Transverse colon (tissue), 4 donors: ENCODE measurements around the gene GALNT17. TPM values are rescaled to one million over a fixed set of nuclear protein-coding genes. Genes with fewer than 3 reads are reported as not detected.

ENCODE experiments used
- DNase-seq: peaks from one replicate; pipeline ENCODE4 v3.0.0-alpha.2; 2019
- H3K27ac ChIP-seq, 4 donors: fragments of 200-600 bp; sonication (generic); 2 replicates each; pipeline ENCODE4 v1.5.1; 2016 to 2018; ENCODE audit warnings: inconsistent platforms in 4 of 4
- H3K27me3 ChIP-seq: fragments of 200-600 bp; sonication (generic); 2 replicates; pipeline ENCODE4 v1.5.1; 2017; ENCODE audit warnings: inconsistent platforms
- H3K36me3 ChIP-seq, 4 donors: fragments of 200-600 bp; sonication (generic); 2 replicates each; pipeline ENCODE4 v1.5.1; 2017 to 2019; ENCODE audit warnings: inconsistent platforms in 4 of 4
- H3K4me1 ChIP-seq, 4 donors: fragments of 200-600 bp; sonication (generic); 2 replicates each; pipeline ENCODE4 v1.5.1; 2017 to 2020; ENCODE audit warnings: inconsistent platforms in 4 of 4
- H3K4me3 ChIP-seq, 4 donors: fragments of 200-600 bp; sonication (generic); 1 replicate in 1 of 4; 2 replicates in 3 of 4; pipeline versions ENCODE4 v1.5.1 to v1.6.1; 2017 to 2019; ENCODE audit warnings: inconsistent platforms in 4 of 4
- H3K9me3 ChIP-seq, 2 donors: fragments of 200-600 bp; sonication (generic); 2 replicates each; pipeline ENCODE4 v1.5.1; 2017 to 2019; ENCODE audit warnings: inconsistent platforms in 2 of 2
- CTCF ChIP-seq, 5 experiments: fragments of 200-600 bp in 3 of 5; fragments of 450-650 bp in 2 of 5; sonication (generic) in 3 of 5; IDR thresholded peaks; 1 replicate in 2 of 5; 2 replicates in 3 of 5; pipeline ENCODE4 v1.5.1; 2016 to 2017; ENCODE audit warnings: antibody characterized with exemption in 5 of 5, inconsistent platforms in 3 of 5, mild to moderate bottlenecking in 2 of 5, moderate library complexity in 1 of 5
- EP300 ChIP-seq: sonication (generic); formaldehyde crosslinking; IDR thresholded peaks from one replicate; pipeline ENCODE4 v1.6.1; 2017; ENCODE audit warnings: antibody characterized with exemption, low read depth
- POLR2A ChIP-seq: fragments of 450-650 bp; IDR thresholded peaks from one replicate; pipeline ENCODE4 v1.6.1; 2016; ENCODE audit warnings: antibody characterized with exemption, mild to moderate bottlenecking, moderate library complexity
- POLR2AphosphoS5 ChIP-seq, 3 donors: sonication (generic); formaldehyde crosslinking; IDR thresholded peaks; one replicate each; pipeline ENCODE4 v1.6.1; 2016; ENCODE audit warnings: antibody characterized with exemption in 3 of 3
- WGBS, 2 donors: methylation state at CpG; one replicate each; pipeline ENCODE4 v1.1.5; 2018; ENCODE audit warnings: low coverage in 1 of 2; 5-methylcytosine and 5-hydroxymethylcytosine counted together
- in situ Hi-C, 4 donors: fragments of 200-750 bp; cut with MboI; loops; one replicate each; pipeline versions ENCODE4 v1.15.0 to v1.15.1; 2017; ENCODE audit warnings: low sequenced_read_pairs in 3 of 4, low pct_ligation_motif_present in 1 of 4, low pct_unique_long_range_greater_than_20kb in 1 of 4
- intact Hi-C: fragments of 100-400 bp; cut with DNase I; formaldehyde crosslinking; loops from one replicate; pipeline ENCODE4 v1.15.1; 2023; ENCODE audit warnings: low total_unique reads
- total RNA-seq, 4 donors: library from RNA; depleted of rRNA; stranded (reverse); fragments of >200 nt; gene quantifications; one replicate each; pipeline ENCODE4 v1.1.0, GENCODE V29; 2016

GALNT17 gene
- total RNA-seq, 4 donors from 2014 or later = 2.6 to 6.6 (median 5.7) TPM

DNA sequence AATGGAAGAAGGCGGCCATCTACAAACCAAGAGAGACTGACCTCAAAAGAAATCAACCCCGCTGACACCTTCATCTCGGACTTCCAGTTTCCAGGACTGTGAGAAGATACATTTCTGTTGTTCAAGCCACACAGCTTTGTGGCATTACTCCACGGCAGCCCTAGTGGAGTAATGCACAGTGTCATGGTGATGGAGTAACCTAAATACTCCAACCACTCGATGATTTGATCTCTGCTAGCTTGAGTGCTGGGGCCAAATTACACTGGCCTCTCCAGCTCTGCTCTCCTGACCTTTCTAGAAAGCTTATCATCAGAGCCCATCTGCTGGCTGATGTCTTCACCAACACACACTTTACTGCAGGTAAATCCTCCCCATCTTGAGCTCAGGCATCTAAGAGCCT lies 52.2 kb downstream of the GALNT17 start:
- Histone ChIP-seq H3K4me3 (no peak overlapping the region), H3K9me3 (peaks cover 0 to under 1% of the 10 kb centered on the region in 2 donors), H3K4me1 (no peaks in the 10 kb centered on the region), H3K27ac (no peak overlapping the region), H3K27me3 (no peaks in the 10 kb centered on the region), H3K36me3 (no peaks in the 10 kb centered on the region)
- TF ChIP-seq POLR2A (no peak), POLR2AphosphoS5 (IDR thresholded peaks at IDR 0.05) (no peak), EP300 (no peak), CTCF (IDR thresholded peaks at IDR 0.05) (no peak)
- intact Hi-C loops = no loop called here
- in situ Hi-C loops = no loop called here
- DNase-seq = no peak
- 88 to 89% methylated on average over 4 to 5 of the region's 5 CpGs for WGBS, 2 donors

- Histone ChIP-seq H3K27me3 (no peaks in the 10 kb centered on the region), H3K4me3 (no peak overlapping the region), H3K4me1 (no peaks in the 10 kb centered on the region), H3K9me3 (no peaks in the 10 kb centered on the region), H3K27ac (no peak overlapping the region), H3K36me3 (no peaks in the 10 kb centered on the region)
- in situ Hi-C loops = no loop called here
- TF ChIP-seq CTCF (IDR thresholded peaks at IDR 0.05) = no peak
- TF ChIP-seq POLR2A = no peak
- no peak for TF ChIP-seq POLR2AphosphoS5 (IDR thresholded peaks at IDR 0.05)
- TF ChIP-seq EP300 = no peak
- intact Hi-C loops = no loop called here
- no peak for DNase-seq
- WGBS, 2 donors = 92% methylated on average over 1 of the region's 1 CpG; no CpG with 5 or more reads in 1 of the 2 donors
Measured at GRCh38 chr7:71184609-71185008, 52.7 kb downstream of the GALNT17 start.

DNA sequence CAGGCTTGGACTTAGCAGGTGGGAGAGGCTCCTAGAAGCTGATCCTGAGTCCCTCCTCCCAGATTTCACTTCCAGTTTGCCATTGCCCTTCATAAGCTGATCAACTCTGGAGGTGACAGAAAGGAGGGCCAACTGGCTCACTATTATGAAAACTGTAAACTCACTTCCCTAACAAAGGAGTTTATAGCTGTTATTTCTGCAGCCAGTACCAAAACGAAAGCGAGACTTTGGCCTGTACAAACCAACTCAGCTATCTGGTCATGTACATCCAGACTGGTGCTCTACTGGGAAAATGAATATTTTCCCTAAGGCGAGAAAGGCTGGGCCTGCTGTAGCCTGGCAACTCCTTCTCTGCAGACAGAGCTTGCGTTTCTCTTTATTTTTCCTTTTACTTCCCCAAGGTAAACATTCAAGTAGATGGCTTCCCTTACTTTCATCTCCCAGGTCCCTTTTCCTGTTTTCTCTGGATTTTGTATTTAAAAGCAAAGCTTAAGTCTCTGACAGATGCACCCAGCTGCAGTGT lies 54.7 kb downstream of the GALNT17 start:
- Histone ChIP-seq H3K9me3 (no peaks in the 10 kb centered on the region), H3K27me3 (no peaks in the 10 kb centered on the region), H3K4me1 (no peaks in the 10 kb centered on the region), H3K4me3 (no peak overlapping the region), H3K27ac (no peak overlapping the region), H3K36me3 (no peaks in the 10 kb centered on the region)
- intact Hi-C loops (no loop called here), in situ Hi-C loops (no loop called here)
- TF ChIP-seq EP300 = no peak
- no peak for TF ChIP-seq POLR2A
- no peak for TF ChIP-seq POLR2AphosphoS5 (IDR thresholded peaks at IDR 0.05)
- TF ChIP-seq CTCF (IDR thresholded peaks at IDR 0.05) = no peak
- no peak for DNase-seq
- WGBS, 2 donors = 52 to 65% methylated on average over 2 to 4 of the region's 4 CpGs

DNA sequence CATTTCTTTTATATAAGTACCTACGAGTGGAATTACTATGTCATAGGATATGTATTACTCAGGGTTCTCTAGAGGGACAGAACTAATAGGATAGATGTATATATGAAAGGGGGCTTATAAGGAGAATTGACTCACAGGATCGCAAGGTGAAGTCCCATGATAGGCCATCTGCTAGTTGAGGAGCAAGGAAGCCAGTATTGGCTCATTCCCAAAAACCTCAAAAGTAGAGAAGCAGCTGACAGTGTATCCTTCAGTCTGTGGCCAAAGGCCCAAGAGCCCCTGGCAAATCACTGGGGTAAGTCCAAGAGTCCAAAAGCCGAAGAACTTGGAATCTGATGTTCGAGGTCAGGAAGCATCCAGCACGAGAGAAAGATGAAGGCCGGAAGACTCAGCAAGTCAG lies 59.8 kb downstream of the GALNT17 start:
- in situ Hi-C loops = no loop called here
- no peaks in the 10 kb centered on the region for H3K27me3 ChIP-seq
- H3K36me3 ChIP-seq = no peaks in the 10 kb centered on the region
- 79 to 90% methylated on average over 2 to 6 of the region's 6 CpGs for WGBS, 2 donors
- no peaks in the 10 kb centered on the region for H3K4me1 ChIP-seq
- TF ChIP-seq POLR2A = no peak
- no peak for TF ChIP-seq EP300
- TF ChIP-seq CTCF (IDR thresholded peaks at IDR 0.05) = no peak
- TF ChIP-seq POLR2AphosphoS5 (IDR thresholded peaks at IDR 0.05) = no peak
- intact Hi-C loops = no loop called here
- no peaks in the 10 kb centered on the region for H3K9me3 ChIP-seq
- H3K27ac ChIP-seq = no peak overlapping the region
- no peak overlapping the region for H3K4me3 ChIP-seq
- no peak for DNase-seq
